Measurements from ENCODE around the gene CCR5AS.

- TF ChIP-seq MAX (IDR thresholded peaks at IDR 0.05) (no peak), RAD21 (IDR thresholded peaks at IDR 0.05 in 1 of 2, conservative IDR thresholded peaks at IDR 0.05 in 1 of 2; ENCODE audit: low read depth in 2 of 2, low read length in 2 of 2) (no peak), SP1 (IDR thresholded peaks at IDR 0.05; ENCODE audit: low read depth, low read length) (no peak), HDAC6 (IDR thresholded peaks at IDR 0.05; ENCODE audit: low read depth, low read length) (no peak), USF2 (IDR thresholded peaks at IDR 0.05; ENCODE audit: low read length) (no peak), TCF12 (IDR thresholded peaks at IDR 0.05; ENCODE audit: low read depth, low read length) (no peak), EZH2 (IDR thresholded peaks at IDR 0.05; ENCODE audit: low read depth, low read length, severe bottlenecking) (no peak)
- TF ChIP-seq, protein P1, sequence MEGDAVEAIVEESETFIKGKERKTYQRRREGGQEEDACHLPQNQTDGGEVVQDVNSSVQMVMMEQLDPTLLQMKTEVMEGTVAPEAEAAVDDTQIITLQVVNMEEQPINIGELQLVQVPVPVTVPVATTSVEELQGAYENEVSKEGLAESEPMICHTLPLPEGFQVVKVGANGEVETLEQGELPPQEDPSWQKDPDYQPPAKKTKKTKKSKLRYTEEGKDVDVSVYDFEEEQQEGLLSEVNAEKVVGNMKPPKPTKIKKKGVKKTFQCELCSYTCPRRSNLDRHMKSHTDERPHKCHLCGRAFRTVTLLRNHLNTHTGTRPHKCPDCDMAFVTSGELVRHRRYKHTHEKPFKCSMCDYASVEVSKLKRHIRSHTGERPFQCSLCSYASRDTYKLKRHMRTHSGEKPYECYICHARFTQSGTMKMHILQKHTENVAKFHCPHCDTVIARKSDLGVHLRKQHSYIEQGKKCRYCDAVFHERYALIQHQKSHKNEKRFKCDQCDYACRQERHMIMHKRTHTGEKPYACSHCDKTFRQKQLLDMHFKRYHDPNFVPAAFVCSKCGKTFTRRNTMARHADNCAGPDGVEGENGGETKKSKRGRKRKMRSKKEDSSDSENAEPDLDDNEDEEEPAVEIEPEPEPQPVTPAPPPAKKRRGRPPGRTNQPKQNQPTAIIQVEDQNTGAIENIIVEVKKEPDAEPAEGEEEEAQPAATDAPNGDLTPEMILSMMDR (IDR thresholded peaks at IDR 0.05; ENCODE audit: control extremely low read depth in 1 of 3, insufficient read depth in 1 of 3, low read depth in 1 of 3, low read length in 3 of 3), result no peak
Measured at GRCh38 chr3:46412786-46413298, 6.0 kb upstream of the CCR5AS start.
